IPS-18c (cell line): ENCODE data around the gene CEBPZ.
"Not testable (repeated sequence)": the region's sequence is repeated elsewhere in the genome, so short reads cannot be mapped to it uniquely, and the experiment has no call there.

Source experiments
- H3K4me3 ChIP-seq: 2 replicates; pipeline ENCODE4 v1.7.0; 2013; ENCODE audit warnings: low read depth, mild to moderate bottlenecking, low read length, moderate library complexity; ENCODE audit not compliant: insufficient read depth
- H3K9me3 ChIP-seq: one replicate; pipeline ENCODE4 v1.6.1; 2013; ENCODE audit warnings: mild to moderate bottlenecking, low read length, moderate library complexity; ENCODE audit not compliant: control insufficient read depth, insufficient read depth

CEBPZ gene

DNA sequence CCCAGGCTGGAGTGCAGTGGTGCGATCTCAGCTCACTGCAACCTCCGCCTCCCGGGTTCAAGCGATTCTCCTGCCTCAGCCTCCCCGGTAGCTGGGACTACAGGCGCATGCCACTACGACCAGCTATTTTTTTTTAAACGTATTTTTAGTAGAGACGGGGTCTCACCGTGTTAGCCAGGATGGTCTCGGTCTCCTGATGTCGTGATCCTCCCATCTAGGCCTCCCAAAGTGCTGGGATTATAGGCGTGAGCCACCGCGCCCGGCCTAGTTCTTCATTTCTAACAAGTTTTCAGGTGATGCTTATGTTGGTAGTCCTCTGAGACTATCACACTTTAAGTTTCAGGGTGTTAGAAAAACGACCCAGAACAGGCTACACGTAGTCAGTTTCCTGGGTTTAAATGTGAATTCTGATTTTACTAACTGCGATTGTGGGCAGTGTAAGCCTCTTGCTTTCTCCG, 35.5 kb downstream of the CEBPZ start:
- peak overlapping the region; percentile 79; the same call in 1 of the 2 replicates for H3K4me3 ChIP-seq

DNA sequence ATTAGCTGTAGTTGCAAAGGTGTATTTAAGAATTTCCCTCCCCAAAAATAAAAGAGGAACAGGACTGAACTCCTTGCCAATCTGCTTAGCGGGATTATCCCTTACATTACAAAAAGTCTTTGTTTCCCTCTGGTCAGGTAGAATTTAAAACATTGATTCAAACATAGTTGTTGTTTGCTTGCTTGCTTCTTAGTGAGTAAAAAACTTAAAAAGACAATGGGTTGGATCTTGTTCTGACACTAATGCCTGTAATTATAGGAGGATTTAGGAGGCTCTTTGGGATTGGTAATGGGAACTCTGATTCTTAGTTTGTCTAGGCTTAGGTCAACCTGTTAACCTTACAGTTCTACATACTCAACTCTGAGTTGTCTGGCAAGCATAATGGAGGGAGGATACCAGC, 38.8 kb downstream of the CEBPZ start:
- Histone ChIP-seq H3K4me3 (no peak overlapping the region), H3K9me3 (no peaks in the 10 kb centered on the region)

More for the DNA sequence above, 35.5 kb downstream of the CEBPZ start:
- H3K9me3 ChIP-seq: not testable (repeated sequence)

DNA sequence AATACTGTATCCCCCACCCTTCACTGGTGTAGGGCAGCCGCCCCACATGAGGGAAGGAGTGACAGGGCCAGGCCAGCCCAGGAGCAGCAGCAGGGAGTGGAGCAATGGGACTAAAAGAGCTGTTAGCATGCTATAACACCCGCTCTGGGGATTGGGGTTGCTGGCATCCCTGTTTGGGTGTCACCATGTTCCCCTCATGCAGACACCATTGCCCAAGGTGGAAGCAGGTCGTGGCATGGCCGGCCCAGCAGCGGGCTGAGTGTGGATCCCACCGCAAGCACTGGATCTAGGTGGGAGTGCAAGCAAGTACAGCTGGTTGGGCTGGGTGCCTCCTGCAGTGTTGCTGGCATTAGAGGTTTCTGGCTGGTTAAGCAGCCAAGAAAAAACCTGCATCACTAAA, 39.6 kb downstream of the CEBPZ start:
- Histone ChIP-seq H3K4me3 (no peak overlapping the region), H3K9me3 (no peaks in the 10 kb centered on the region)

DNA sequence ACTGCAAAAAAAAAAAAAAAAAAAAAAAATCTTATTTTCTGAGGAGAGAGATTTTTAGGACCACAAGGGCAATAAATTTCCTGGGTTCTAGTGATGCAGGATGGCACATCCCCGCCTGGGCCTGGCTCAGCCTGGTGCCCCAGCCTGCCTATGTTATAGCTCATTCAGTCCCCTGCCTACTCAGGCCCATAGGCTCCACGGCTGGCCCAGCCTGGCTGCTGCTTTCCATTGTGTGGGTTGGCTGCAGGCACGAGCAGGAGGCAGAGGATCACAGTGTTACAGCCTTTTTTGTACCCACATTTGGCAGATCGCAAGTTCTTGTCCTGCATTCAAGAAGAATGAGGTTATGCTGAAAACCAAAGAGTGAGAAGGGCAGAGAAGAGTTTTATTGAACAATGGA, 40.1 kb downstream of the CEBPZ start:
- no peaks in the 10 kb centered on the region for H3K9me3 ChIP-seq
- no peak overlapping the region for H3K4me3 ChIP-seq

DNA sequence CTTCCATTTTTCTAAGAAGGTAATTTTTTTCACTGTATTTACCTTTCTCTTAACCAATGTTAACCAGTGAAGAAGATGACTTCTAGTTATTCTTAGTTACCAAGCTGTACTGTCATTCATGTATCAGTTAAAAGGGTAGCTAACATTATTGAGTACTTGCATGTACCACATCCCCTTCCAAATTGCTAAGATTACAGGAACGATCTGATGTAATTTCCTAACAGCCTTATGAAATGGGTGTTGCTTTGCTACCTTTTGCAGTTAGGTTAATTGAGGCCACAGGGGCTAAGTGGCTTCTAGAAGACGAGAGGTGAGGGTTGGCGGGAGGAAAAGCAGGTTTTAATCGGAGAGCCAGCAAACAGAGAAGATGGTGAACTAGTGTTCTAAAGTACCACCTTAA, 41.1 kb downstream of the CEBPZ start:
- Histone ChIP-seq H3K4me3 (no peak overlapping the region), H3K9me3 (no peaks in the 10 kb centered on the region)

DNA sequence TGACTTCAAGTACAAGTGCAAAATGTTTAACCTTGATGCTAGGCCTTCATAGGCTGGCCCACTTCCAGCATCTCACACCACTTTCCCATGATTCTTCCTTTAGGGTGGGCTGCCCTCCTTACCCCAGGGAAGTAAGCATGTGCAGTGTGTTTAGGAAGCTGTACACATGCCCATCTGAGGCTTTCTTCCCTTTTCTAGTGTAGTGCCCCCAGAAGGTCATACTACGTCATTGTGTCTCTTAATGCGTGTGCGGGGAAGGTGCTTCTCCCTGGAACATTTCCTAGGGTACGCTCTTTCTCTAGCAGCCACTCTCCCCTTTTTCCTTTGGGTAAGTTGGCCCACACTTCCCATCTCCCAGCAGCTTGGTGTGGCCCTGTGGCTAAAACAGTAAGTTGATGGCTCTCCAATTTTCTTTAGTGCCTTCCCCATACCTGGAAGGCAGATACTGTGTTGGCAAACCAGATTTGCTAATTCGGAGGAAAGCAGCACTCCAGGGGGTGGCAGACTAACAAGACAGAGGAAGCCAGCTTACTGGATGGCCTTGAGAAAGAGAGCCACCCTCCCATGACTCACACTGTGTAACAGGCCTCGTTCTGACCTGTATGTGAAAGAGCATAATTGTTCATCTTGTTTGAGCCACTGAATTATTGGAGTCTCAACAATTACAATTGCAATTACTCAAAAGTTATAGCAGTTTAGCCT, 41.8 kb downstream of the CEBPZ start:
- H3K4me3 ChIP-seq: no peak overlapping the region
- H3K9me3 ChIP-seq: no peaks in the 10 kb centered on the region

DNA sequence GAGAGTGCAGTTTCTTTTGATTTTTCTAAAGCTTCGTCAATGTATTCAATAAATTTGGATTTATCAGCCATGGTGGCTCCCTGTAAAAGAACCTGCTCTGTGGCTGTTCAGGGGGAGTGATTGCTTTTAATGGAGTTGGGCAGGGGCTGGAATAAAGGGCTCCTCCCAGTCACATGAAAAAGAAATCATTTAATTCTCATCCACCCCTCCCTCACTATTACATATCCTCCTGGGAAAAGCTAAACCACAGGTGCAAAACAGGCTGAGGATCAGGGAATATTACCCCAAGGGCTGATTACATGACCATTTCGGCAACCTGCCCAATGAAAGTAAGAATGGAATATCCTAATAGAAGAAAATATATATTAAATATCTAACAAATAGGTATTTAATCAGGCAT, 42.8 kb downstream of the CEBPZ start, which contains the start of gene SULT6B1:
Gene SULT6B1, minus strand, starts transcription at position 101 of the 400 bp plus-strand sequence. Its CDS starts 30 bp downstream, at position 71.
- no peak within 1 kb of the TSS for H3K4me3 ChIP-seq

DNA sequence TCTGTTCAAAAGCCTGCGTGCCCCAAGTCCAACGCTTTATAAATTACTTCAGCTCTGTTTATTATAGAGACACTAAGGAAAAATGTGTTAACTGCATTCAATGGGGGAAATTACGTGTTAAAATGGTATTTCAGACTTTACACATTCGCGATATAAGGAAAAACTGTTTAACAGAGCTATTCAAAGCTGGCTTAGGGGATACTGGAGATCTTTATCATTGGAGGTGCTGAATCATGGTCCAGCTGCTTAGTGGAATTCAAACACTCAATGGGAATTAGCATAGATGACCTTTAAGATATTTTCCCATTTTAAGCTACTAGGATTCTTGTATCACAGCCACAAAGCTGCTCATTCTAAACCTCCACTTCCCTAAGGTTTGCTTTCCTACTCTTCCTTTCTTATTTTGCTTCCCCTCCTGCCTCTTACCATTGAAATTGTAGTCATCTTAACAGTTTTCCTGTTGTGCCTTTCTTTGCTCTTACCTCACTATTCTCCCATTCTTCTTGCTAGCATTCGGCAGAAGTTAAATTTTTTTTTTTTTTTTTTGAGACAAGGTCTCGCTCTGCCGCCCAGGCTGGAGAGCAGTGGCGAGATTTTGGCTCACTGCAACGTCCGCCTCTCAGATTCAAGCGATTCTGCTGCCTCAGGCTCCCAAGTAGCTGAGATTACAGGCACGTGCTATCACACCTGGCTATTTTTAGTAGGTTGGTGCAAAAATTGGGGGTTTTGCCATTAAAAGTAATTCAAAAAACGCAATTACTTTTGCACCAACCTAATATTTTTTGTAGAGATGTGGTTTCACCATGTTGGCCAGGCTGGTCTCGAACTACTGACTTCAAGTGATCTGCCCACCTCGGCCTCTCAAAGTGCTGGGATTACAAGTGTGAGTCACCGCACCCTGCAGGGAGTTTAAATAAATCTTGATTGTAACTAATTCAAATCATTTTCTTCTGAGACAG, 49.4 kb downstream of the CEBPZ start:
- H3K9me3 ChIP-seq: no peaks in the 10 kb centered on the region
- no peak overlapping the region for H3K4me3 ChIP-seq

More for the DNA sequence above, 42.8 kb downstream of the CEBPZ start, which contains the start of gene SULT6B1:
- H3K9me3 ChIP-seq: no peaks in the 10 kb centered on the region

DNA sequence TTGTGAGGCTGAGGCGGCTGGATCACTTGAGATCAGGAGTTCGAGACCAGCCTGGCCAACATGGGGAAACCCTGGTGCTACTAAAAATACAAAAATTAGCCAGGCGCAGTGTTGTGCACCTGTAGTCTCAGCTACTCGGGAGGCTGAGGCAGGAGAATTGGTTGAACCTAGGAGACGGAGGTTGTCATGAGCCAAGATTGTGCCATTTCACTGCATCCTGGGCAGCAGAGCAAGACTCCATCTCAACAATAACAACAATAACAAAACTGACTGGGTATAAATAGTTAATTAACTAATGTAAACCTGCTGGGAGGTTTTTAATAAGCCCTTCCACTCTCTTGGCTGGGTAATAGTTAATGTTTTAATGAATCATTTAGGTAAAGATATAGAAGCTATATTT, 50.8 kb downstream of the CEBPZ start:
- H3K9me3 ChIP-seq: no peaks in the 10 kb centered on the region
- H3K4me3 ChIP-seq: no peak overlapping the region

DNA sequence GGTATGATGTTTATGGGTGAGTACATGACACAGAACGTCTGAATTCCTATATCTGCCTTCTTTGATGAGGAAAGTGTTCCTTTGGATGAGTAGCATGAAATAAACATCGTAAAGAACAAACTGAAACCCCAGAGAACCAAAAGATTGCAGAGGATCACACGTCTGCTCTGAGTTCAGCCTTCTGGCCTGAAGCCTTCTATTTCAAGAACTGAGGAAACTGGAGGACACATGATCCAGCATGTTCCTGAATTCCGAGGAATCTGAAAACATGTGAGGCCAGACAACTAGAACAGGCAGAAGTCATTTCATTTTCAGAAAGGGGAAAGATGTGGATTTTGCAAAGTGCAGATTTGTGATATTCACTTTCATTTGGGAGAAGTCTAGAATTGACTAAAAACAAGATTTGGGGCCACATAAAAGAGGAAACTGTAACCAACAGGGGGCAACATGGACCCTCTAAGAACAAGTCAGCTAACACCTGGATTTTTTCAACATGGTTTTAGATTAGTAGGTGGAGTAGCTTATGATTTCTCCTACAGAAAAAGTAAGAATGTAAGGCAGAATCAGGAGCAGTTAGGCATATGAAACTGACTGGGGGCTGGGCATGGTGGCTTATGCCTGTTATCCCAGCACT, 51.3 kb downstream of the CEBPZ start:
- H3K9me3 ChIP-seq: no peaks in the 10 kb centered on the region
- no peak overlapping the region for H3K4me3 ChIP-seq

DNA sequence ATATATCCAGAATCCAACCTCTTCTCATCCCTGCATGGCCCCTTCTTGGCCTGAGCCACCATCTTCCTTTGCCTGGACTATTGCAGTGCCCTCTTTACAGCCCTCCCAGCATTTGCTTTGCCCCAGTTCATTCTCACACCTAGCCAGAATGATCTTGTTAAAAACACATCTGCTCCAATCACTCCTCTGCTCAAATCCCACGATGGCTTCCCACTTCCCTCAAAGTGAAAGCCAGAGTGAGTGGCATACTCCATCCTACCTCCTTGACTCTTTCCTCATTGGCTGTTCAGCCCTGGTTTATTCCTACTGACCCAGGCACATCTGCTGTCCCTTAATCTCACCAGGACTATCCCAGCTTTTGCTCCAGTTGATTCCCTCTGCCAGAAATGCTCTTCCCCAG, 57.7 kb downstream of the CEBPZ start:
- Histone ChIP-seq H3K4me3 (no peak overlapping the region), H3K9me3 (no peaks in the 10 kb centered on the region)

DNA sequence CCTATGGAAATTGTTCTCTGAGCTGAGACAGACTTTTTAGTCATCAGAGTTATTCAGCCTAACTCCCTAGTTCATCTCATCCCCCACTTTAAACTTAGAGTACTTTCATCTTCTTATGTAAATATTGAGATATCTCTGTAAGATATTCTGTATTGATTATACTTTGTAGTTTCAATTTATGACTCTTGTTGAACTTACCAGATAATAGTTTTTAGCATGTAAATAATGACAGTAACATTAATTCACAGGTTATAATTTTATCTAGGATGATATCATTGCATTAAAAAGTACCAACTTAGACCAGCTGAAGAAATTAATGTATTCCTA, 59.8 kb downstream of the CEBPZ start:
- H3K9me3 ChIP-seq: no peaks in the 10 kb centered on the region
- H3K4me3 ChIP-seq: no peak overlapping the region

DNA sequence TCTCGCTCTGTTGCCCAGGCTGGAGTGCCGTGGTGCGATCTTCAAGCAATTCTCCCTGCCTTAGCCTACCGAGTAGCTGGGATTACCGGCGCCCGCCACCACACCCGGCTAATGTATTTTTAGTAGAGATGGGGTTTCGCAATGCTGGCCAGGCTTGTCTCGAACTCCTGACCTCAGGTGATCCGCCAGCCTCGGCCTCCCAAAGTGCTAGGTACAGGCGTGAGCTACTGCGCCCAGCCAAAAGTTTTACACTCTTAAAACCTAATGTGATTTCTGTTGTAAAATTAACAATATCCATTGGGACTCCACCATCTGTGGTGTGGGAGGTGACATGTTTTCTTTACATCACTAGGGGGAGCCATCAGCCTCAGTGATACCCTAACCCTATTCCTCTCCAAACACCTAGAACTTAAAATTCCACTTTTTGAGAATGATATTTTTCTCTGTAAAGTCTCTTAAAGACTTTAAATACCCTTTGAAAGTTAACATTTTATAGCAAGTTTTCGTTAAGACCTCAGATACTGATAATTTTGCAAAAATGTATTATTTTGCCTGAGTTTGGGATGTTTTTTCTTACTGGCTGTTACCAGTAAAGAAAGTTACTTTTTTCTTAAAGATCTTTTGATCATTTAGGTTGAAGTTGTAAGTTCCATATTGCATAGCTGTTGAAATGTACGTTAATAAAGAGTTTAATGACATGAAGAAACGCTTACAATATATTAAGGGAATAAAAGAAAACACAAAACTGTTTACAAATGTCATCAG, 63.0 kb downstream of the CEBPZ start:
- H3K9me3 ChIP-seq: no peaks in the 10 kb centered on the region
- H3K4me3 ChIP-seq: no peak overlapping the region

DNA sequence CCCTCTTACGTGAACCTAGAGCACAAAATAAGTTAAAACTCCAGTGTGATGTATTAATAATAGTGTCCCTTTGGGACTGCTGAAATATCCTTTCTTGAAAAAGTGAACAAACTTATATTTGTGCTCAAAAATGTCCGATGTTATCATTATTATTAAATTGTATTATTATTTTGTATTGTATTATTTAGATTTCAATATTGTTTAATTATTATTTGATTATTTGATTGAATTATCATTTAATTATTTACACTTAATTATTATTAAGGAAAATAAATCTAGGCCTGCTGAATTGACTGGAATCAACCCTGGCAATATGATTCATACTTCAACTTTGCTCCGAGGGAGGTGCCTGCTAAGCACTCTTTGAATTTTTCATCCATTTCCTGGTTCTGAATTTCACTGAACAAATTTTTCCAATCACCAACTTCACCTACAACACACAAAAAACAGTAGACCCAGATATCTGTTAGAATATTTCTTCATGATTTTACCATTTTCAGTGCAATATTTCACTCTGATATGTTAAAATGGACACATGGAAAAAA, 63.7 kb downstream of the CEBPZ start:
- Histone ChIP-seq H3K9me3 (no peaks in the 10 kb centered on the region), H3K4me3 (no peak overlapping the region)

DNA sequence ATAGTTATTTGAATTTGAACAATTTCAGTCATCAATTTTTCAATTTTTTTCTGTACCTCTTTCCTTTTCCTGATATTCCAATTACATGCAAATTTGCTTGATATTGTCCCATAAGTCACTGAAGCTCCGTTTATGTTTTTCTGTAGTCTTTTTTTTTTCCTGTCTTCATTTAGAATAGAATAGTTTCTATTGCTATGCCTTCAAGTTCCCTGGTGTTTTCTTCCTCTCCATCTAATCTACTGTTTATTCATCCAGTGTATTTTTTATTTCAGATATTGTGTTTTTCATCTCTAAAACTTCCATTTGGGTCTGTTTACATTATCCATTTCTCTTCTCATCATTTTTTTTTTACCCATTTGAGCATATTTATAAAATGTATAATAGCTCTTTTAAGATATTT, 66.6 kb downstream of the CEBPZ start:
- Histone ChIP-seq H3K4me3 (no peak overlapping the region), H3K9me3 (no peaks in the 10 kb centered on the region)

DNA sequence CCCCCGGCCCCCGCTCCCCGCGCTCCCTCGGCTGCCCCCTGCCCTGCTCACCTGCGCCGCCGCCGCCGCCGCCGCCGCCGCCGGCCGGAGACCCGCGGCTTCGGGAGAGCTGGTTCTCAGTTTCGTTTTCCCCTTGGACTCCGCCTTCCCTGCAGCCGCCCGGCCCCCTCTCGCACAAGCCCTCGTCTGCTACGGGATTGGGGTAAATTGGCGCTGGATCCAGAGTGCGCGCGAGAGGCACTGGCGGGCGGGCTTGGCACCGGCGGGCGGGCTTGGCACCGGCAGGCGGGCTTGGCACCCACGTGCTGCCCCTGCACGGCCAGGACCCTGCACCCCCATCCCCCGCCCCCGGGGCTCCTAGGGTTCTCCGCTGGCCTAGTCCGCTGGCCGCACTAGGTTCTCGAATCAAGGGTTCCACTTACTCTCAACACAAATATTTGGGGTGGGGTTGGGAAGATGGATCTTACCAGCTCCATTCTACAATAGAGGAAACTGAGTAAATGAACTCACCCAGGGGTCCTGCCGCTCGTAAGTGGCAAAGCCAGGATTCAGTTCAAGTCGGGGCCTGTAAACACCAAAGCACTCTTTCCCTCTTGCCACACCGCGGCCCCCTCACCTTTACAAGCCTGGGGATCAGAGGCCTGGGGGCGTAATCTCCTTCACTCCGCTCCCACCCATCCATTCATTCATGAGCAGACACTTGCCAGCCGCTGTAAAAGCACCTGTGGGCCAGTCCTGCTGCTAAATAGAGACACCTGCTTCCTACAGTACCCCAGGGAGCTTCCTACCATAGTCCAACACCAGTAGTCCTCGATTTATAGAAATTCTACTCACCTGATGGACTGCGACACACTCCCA, 74.3 kb downstream of the CEBPZ start, which contains the start of gene EIF2AK2:
Gene EIF2AK2, minus strand, starts transcription at position 124 of the 858 bp plus-strand sequence. CDS start 9,174 bp downstream, outside the sequence.
- Histone ChIP-seq H3K4me3 (peak within 1 kb of the TSS; percentile 68), H3K9me3 (no peaks in the 10 kb centered on the region)
